GM08714 (cell line): Measurements from ENCODE around the gene C9orf50.
A peak's percentile ranks its signal among the peaks of the same experiment; 100 is the strongest.

Experiments
- H3K4me3 ChIP-seq: fragments of 200-500 bp; sonication (Bioruptor generic); 2 replicates; pipeline ENCODE4 v1.5.1; 2014; ENCODE audit warnings: mild to moderate bottlenecking, low read length, inconsistent platforms
- ZNF274 ChIP-seq: IDR thresholded peaks from 2 replicates; pipeline ENCODE4 v1.6.1; 2012; ENCODE audit warnings: mild to moderate bottlenecking, low read depth, low read length

The C9orf50 gene

DNA sequence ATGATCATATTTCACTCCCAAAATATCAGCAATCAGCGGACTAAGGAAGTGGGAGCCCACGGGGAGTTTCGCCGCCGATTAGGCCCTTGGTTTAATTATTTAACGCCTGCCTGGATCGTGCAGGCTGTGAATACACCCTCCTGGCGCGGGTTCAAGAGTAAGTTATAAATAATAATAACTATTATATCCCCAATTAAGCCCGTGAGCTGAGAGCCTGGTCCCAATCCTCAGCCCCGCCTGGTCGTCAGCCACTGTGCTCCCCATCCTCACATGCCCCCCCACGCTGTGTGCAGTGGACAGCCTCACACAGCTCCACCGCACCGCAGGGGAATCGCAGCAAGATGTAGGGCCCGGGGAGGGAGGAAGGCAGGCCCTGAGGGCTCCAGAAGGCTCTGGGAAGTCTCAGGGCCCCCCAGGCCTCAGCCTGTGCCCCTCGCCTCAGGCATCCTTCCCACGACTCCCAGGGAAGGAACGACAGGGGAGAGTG lies 33.7 kb upstream of the C9orf50 start:
- no peak for TF ChIP-seq ZNF274
- no peak overlapping the region for H3K4me3 ChIP-seq

DNA sequence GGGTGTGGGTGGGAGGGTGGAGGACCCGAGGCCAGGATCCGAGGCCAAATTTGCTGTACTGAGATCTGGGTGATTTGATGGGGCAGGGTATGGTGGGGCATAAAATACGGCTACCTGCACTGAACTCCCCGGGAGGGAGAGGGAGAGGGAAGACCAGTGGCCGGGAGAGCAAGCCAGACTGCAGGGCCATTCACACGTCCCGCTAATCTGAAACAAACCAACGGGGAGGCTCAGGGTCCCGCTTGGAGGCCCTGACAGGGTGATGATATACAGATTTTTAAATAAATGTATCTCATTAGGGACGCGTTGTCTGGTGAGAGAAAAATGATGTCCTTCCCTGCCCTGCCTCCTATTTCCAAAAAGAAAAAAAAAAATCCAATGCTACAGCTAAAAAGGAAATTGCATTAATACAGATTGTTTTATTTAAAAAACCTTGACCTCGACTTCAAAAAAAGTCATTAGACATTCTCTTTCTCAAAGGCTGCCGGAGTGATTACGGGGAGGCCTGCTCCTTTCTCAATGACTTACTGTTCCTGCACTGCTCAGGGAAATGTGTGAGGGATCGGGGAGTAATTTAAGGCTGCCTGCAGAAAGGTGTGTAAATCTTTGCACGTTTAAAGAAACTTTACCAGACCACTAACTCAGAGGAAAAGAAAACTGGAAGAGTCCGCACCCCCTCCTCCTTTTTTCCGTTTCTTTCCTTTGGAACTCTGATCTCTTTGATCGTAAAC lies 33.1 kb upstream of the C9orf50 start:
- H3K4me3 ChIP-seq, result no peak overlapping the region
- no peak for TF ChIP-seq ZNF274

DNA sequence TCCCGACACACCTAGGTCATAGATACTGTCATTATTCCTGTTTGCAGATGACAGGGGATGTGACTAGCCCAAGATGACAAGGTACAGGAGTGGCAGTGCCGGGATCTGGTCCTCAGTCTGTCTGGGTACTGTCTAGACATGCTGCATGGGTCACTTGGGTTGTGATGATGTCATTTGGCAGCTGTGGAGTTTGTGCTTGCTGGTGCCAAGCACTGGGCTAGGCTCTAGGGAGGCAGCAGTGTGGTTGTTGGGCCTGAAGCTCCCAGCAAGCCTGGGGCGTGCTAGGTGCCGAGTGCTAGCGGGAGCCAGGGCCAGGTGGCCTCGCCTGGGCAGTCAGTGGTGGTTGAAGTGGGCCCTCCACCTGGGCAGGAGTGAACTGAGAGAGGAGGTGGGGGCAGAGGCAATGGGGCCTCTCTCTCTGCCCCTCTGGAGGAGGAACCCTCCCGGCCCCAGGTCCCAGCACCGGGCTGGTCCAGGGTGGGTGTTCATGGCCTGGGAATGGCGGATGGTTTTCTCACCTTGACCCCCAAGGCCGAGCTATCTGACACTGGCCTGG lies 29.9 kb upstream of the C9orf50 start:
- no peak for TF ChIP-seq ZNF274
- H3K4me3 ChIP-seq, result no peak overlapping the region

DNA sequence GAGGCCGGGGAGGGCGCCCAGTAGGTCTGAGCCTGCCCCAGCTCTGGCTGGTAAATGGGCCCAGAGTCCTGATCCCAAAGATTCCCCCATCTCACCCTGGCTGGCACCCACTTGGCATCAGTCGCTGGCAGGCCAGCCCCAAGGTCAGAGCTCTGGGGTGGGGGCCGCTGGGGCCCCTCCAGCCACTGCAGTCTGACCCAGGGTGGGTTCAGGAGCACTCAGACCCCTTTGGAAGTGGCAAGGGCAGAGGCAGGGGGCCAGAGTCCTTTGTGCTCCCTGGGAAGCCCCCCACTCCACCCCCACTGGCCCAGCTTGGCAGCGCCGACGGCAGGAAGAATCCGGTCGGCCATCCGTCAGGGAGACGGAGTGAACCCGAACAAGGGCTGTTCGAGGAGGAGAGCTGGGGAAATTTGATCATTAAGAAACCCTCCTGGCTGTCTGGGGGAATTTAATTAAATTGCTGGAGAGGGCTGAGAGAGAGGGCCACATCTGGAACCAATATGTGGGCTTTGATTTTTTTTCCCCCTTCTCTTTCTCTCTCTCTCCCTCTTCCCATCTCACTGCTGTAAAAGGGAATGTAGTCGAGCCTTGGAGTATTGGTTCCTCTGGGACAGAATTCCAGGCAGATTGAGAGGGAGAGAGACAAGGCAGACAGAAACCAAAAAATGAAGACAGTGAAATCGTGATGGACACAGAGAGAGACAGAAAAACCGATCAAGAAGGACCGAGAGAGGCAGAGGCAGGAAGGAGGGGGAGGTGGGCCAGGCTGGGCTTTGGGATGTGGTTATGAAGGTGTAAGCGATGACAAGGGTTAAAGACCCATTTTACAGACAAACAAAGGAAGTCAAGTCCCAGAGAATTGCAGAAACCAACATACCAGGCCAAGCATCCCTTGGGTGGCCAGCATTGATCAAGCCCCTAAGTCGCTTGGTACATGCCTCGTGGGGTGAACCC lies 29.1 kb upstream of the C9orf50 start:
- no peak for TF ChIP-seq ZNF274
- no peak overlapping the region for H3K4me3 ChIP-seq

DNA sequence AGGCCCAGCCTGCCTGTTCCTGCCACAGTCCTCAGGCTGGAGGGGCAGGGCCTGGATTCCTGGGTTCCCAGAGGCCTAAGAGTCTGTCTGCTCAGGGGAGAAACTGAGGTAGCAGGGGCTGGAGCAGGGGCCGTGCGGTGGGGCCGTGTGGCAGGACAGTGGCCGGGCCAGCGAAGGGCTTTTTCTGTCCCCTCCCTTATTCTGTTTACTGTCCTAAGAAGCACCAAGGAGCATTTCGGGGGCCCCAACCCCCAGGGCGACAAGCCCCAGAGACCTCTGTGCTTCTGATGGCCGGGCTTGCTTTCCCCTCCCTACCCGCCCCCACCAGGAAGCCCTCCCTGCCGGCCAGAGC lies 27.8 kb upstream of the C9orf50 start:
- no peak overlapping the region for H3K4me3 ChIP-seq
- no peak for TF ChIP-seq ZNF274

DNA sequence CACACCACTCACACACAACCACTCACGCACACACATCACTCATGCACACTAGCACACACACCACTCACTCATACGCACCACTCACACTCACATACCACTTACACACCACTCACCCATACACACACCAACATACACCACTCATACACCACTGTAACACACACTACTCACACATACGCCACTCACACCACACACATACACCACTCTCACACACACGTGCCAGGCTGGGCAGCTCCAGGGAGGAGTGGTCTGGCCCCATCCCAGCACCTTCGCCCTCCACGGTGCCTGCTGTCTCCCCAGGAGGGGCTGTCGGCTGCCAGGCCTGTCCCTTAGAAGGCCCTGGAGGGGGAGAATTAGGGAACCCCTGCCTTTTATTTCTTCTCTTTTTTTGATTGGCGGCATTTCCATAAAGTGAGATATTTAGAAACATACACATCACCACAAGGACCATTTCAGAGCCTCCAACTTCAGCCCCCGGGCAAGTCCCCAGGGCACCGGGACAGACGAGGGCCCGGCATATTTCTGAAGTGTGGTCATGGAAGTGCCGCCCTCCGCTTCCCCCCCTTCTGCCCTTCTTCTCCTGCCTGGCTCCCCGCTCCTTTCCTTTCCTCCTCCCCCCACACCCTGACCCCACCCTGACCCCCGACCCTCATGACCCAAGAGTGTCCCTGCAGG lies 27.3 kb upstream of the C9orf50 start:
- no peak overlapping the region for H3K4me3 ChIP-seq
- TF ChIP-seq ZNF274, result no peak

DNA sequence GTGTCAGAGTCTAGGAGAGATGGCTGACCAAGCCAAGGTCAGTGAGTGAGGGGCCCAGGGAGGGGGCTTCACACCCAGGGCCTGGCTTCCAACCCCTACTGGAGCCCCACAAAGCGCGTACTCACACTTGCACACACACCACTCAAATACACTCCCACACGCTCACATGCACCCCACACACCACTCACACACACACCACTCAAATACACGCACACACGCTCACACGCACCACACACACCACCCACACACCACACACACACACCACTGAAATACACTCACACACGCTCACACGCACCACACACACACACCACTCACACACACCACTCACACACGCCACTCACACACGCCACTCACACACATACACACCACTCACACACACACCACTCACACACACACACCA lies 26.7 kb upstream of the C9orf50 start:
- H3K4me3 ChIP-seq, result no peak overlapping the region
- TF ChIP-seq ZNF274, result no peak

DNA sequence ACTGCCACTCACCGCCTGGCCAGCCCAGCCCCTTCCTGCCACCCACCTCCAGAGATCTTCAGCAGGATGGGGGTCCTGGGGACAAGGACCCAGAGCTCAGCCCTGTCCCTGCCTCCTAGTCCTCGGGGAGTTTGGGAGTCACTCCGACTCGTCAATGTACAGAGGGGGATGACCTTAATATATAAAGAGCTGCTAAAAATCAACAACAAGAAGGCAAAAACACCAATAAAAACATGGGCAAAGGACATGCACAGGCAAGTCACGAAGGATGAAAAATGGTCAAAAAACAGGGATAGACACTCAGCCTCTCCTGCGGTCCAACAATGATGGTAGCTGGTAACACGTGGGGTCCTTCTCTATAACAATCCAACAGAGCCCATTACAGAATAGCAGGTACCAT lies 25.8 kb upstream of the C9orf50 start:
- TF ChIP-seq ZNF274, result no peak
- no peak overlapping the region for H3K4me3 ChIP-seq

DNA sequence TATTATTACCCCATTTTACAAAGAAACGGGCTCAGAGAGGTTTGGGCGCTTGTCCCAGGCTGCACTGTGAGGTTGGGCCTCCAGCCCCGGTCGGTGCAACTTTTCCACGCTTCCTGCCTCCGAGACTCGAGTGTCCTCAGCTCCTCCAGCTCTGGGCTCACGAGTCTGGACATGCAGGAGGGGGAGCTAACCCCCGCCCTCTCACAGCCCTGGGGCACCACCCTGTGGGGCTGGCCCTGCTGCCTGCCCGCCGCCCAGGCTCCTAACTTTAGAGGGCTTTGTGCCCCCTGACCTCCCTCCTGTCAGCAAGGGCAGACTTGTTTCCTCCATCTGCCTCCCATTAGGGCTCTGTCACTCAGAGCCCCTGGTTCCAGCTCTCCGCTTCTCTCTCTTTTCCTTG lies 25.4 kb upstream of the C9orf50 start:
- no peak for TF ChIP-seq ZNF274
- no peak overlapping the region for H3K4me3 ChIP-seq

DNA sequence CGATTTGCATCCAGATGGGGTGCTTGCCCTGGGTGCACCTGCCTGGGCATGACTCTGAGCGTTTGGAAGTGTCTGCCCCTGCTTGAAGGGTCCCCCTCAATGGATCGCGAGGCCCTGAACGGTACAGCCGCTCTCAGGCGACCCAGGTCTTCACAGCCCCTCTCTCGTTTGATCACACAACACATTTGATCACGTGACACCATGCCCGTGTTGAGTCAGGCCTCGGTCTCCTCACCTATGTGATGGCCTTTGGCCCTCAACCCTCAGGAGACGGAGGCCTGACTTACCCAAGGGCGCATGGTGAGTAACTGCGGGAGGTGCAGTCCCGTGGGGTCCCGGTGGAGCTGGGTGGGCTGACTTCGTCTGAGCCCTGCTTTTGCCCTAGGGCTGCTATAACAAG lies 24.0 kb upstream of the C9orf50 start:
- TF ChIP-seq ZNF274, result no peak
- no peak overlapping the region for H3K4me3 ChIP-seq

DNA sequence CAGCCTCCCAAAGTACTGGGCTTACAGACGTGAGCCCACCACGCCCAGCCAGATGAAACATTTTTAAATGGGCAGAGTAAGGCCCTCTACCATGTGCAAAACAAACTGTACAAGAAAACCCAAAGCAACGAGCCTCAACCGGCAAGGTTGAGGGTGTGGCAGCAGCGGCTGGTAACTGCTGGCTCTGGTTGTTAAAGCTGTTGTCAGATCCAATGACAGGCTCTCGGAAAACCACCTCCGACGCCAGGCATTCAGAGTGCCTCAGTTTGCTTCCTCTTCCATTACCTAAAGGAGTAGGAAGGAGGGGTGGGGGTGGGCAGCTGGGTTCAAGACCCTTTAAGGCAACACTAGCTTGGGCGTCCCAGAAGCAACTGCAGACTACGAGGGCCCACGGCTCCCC lies 23.5 kb upstream of the C9orf50 start:
- H3K4me3 ChIP-seq, result no peak overlapping the region
- TF ChIP-seq ZNF274, result no peak

DNA sequence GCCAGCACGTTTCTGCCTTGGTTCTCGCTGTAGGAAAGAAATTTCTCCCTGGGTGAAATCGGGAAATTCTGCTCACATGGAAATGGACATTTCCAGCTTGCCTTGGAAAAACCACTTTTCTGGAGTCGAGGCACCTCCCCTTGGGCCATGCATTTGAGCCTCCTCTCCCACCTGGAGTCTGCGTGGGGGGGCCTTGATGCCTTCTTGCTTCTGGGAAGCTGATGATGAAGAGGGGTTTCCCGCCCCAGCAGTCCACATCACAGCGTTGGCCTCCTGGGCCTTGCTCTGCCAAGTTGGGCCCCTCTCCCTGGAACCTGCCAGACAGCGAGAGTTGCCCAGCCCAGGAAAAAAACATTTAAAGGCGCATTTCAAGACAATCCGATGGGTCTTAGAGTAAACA lies 22.8 kb upstream of the C9orf50 start:
- H3K4me3 ChIP-seq, result no peak overlapping the region
- no peak for TF ChIP-seq ZNF274

DNA sequence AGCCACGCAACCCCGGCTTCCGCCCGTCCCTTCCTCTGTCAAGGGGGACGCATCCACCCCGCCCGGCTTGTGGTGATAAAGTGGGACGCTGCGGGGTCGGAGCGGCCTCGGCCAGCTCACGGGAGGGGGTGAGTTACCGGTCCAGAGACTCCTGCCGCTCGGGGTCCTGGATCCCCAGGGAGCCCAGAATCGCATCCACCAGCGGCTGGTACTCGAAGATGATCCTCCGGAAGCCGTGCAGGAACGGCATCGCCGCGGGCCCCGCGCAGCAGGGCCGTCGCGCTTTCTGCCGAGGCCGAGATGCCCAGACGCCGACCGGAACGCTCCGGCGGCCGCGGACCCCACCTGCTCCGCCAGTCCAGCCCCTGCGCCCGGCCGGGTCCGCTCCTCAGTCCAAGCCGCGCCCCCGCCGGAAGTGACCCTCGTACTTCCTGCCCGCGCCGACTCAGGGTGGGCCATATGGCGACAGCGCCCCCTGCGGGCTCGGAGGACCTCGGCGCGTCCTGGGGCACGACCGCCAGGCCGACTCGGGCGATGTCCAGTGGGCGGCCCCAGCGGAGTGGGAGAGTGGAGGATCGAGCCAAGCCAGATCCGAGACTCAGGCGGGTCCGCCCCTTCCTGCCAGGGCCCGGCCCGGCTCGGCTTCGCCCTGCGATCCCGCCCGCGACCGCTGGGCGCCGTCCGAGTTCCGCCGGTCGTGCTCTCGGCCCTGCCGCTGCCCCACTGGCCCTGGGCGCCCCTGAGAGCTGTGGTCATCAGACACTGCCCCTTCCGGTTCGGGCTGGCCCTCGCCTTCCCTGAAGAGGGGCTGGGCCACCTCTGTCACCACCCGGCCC lies 21.1 kb upstream of the C9orf50 start, which contains the start of gene ASB6:
Gene ASB6, minus strand, starts transcription at position 402 of the 836 bp plus-strand sequence. Its CDS starts 152 bp downstream, at position 250.
- no peak for TF ChIP-seq ZNF274
- H3K4me3 ChIP-seq, result peak within 1 kb of the TSS; percentile 92
